Ishikawa (cell line): Measurements from ENCODE around the gene CHCHD6.

ENCODE experiments used
- EP300 ChIP-seq: IDR thresholded peaks from 2 replicates; pipeline ENCODE4 v1.6.1; 2012; ENCODE audit warnings: borderline replicate concordance
- FOXM1 ChIP-seq: IDR thresholded peaks from 2 replicates; pipeline ENCODE4 v1.6.1; 2012; ENCODE audit warnings: low read depth, borderline replicate concordance
- RAD21 ChIP-seq: IDR thresholded peaks from 2 replicates; pipeline ENCODE4 v1.6.1; 2012; ENCODE audit warnings: low read depth
- YY1 ChIP-seq: IDR thresholded peaks from 2 replicates; pipeline ENCODE4 v1.6.1; 2012; ENCODE audit warnings: low read depth
- TF ChIP-seq, protein P1 (sequence below): IDR thresholded peaks from 2 replicates; pipeline ENCODE4 v1.6.1; 2012; ENCODE audit warnings: low read depth, mild to moderate bottlenecking

GRCh38 chr3:126992216-126992615 lies 288.2 kb downstream of the CHCHD6 start:
- TF ChIP-seq FOXM1 = no peak
- no peak for TF ChIP-seq RAD21
- TF ChIP-seq YY1 = no peak
- TF ChIP-seq, protein P1, sequence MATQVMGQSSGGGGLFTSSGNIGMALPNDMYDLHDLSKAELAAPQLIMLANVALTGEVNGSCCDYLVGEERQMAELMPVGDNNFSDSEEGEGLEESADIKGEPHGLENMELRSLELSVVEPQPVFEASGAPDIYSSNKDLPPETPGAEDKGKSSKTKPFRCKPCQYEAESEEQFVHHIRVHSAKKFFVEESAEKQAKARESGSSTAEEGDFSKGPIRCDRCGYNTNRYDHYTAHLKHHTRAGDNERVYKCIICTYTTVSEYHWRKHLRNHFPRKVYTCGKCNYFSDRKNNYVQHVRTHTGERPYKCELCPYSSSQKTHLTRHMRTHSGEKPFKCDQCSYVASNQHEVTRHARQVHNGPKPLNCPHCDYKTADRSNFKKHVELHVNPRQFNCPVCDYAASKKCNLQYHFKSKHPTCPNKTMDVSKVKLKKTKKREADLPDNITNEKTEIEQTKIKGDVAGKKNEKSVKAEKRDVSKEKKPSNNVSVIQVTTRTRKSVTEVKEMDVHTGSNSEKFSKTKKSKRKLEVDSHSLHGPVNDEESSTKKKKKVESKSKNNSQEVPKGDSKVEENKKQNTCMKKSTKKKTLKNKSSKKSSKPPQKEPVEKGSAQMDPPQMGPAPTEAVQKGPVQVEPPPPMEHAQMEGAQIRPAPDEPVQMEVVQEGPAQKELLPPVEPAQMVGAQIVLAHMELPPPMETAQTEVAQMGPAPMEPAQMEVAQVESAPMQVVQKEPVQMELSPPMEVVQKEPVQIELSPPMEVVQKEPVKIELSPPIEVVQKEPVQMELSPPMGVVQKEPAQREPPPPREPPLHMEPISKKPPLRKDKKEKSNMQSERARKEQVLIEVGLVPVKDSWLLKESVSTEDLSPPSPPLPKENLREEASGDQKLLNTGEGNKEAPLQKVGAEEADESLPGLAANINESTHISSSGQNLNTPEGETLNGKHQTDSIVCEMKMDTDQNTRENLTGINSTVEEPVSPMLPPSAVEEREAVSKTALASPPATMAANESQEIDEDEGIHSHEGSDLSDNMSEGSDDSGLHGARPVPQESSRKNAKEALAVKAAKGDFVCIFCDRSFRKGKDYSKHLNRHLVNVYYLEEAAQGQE = no peak
- no peak for TF ChIP-seq EP300
